H1 (cell line): ENCODE measurements around the gene ZNF133. TPM values are rescaled to one million over a fixed set of nuclear protein-coding genes. Genes with fewer than 3 reads are reported as not detected.

ENCODE experiments used
- CTCF ChIA-PET: fragments of 300-600 bp; sonication (Branson Sonifier 250); formaldehyde crosslinking; loops from one replicate; lab custom pipeline; 2021; ENCODE audit not compliant: partially characterized antibody; lab: Charles Lee
- POLR2A ChIA-PET: fragments of 300-600 bp; sonication (Branson Sonifier 250); formaldehyde crosslinking; loops from one replicate; lab custom pipeline; 2021; ENCODE audit warnings: inconsistent platforms; ENCODE audit not compliant: partially characterized antibody; lab: Charles Lee
- DNase-seq, 2 experiments: peaks; one replicate each; pipeline versions ENCODE4 v3.0.0 to v3.0.0-alpha.2; 2010 to 2022; ENCODE audit warnings: low spot score in 2 of 2, low read depth in 1 of 2, mixed read lengths in 1 of 2
- FAIRE-seq: peaks from 2 replicates; lab custom pipeline; 2011; peaks lifted over from hg19 to GRCh38; lab: Jason Lieb, UNC
- H2AFZ ChIP-seq: 2 replicates; pipeline ENCODE4 v1.8.1; 2012; ENCODE audit warnings: low read length, inconsistent platforms
- H2AK5ac ChIP-seq: 2 replicates; pipeline ENCODE4 v1.6.1; 2013; ENCODE audit warnings: low read depth, low read length
- H2BK120ac ChIP-seq: replicated peaks from 2 replicates; pipeline ENCODE3; 2013; ENCODE audit warnings: low read depth, low read length, inconsistent platforms
- H2BK12ac ChIP-seq: 2 replicates; pipeline ENCODE4 v1.6.1; 2013; ENCODE audit warnings: low read depth, low read length
- H2BK15ac ChIP-seq: 2 replicates; pipeline ENCODE4 v1.6.1; 2013; ENCODE audit warnings: low read length
- H2BK20ac ChIP-seq: 2 replicates; pipeline ENCODE4 v1.6.1; 2013; ENCODE audit warnings: low read length
- H2BK5ac ChIP-seq: 2 replicates; pipeline ENCODE4 v1.6.1; 2013; ENCODE audit warnings: low read depth, low read length
- H3K14ac ChIP-seq: 2 replicates; pipeline ENCODE4 v1.6.1; 2013; ENCODE audit warnings: inconsistent platforms; ENCODE audit not compliant: insufficient read length
- H3K18ac ChIP-seq: 2 replicates; pipeline ENCODE4 v1.6.1; 2013; ENCODE audit warnings: low read length; ENCODE audit errors: extremely low read depth
- H3K23ac ChIP-seq: 2 replicates; pipeline ENCODE4 v1.6.1; 2013; ENCODE audit warnings: inconsistent platforms; ENCODE audit not compliant: insufficient read length
- H3K23me2 ChIP-seq: 2 replicates; pipeline ENCODE4 v1.6.1; 2013; ENCODE audit warnings: low read depth, low read length
- H3K27ac ChIP-seq: 2 replicates; pipeline ENCODE4 v1.6.1; 2011; ENCODE audit warnings: low read depth, low read length, inconsistent platforms
- H3K27me3 ChIP-seq, 4 experiments: replicated peaks in 1 of 4; 1 replicate in 1 of 4; 2 replicates in 3 of 4; pipeline versions ENCODE4 v1.6.1 to v1.8.1; 2011 to 2013; ENCODE audit warnings: low read length in 3 of 4, mild to moderate bottlenecking in 3 of 4, inconsistent platforms in 2 of 4, mixed read lengths in 2 of 4, moderate library complexity in 1 of 4; ENCODE audit not compliant: control insufficient read depth in 3 of 4, insufficient read depth in 3 of 4; ENCODE audit errors: extremely low read depth in 1 of 4
- H3K36me3 ChIP-seq, 4 experiments: 2 replicates each; pipeline versions ENCODE4 v1.6.1 to v1.8.1; 2011 to 2013; ENCODE audit warnings: mild to moderate bottlenecking in 4 of 4, low read length in 3 of 4, moderate library complexity in 2 of 4, control low read depth in 1 of 4, inconsistent platforms in 1 of 4; ENCODE audit not compliant: insufficient read depth in 4 of 4, control insufficient read depth in 2 of 4
- H3K4ac ChIP-seq: replicated peaks from 2 replicates; pipeline ENCODE3; 2013; ENCODE audit warnings: low read length, low read depth, mixed read lengths, inconsistent platforms; ENCODE audit not compliant: insufficient read length
- H3K4me1 ChIP-seq, 4 experiments: replicated peaks in 1 of 4; 1 replicate in 1 of 4; 2 replicates in 3 of 4; pipeline versions ENCODE4 v1.6.1 to v1.8.1; 2011 to 2013; ENCODE audit warnings: low read length in 3 of 4, inconsistent platforms in 2 of 4, mixed read lengths in 1 of 4; ENCODE audit not compliant: insufficient read depth in 4 of 4, control insufficient read depth in 3 of 4
- H3K4me2 ChIP-seq, 2 experiments: 2 replicates each; pipeline versions ENCODE4 v1.6.1 to v1.8.1; 2011 to 2013; ENCODE audit warnings: low read depth in 2 of 2, low read length in 2 of 2, control low read depth in 1 of 2, inconsistent platforms in 1 of 2, mild to moderate bottlenecking in 1 of 2; ENCODE audit not compliant: insufficient read depth in 1 of 2
- H3K4me3 ChIP-seq, 4 experiments: fragments of 200-600, 300-600 bp in 1 of 4; sonication (generic), shearing (Covaris generic), sonication (Bioruptor Twin) in 1 of 4; 2 replicates each; pipeline versions ENCODE4 v1.5.1 to v1.8.1; 2011 to 2016; ENCODE audit warnings: low read length in 4 of 4, low read depth in 3 of 4, control low read depth in 2 of 4, inconsistent platforms in 2 of 4, mild to moderate bottlenecking in 2 of 4, mixed read lengths in 1 of 4, moderate library complexity in 1 of 4; ENCODE audit not compliant: insufficient read depth in 2 of 4; ENCODE audit errors: extremely low read depth in 1 of 4
- H3K56ac ChIP-seq: replicated peaks from 2 replicates; pipeline ENCODE3; 2013; ENCODE audit warnings: low read depth, mild to moderate bottlenecking, mixed read lengths, low read length, inconsistent platforms; ENCODE audit not compliant: insufficient read length
- H3K79me1 ChIP-seq: 2 replicates; pipeline ENCODE4 v1.6.1; 2013; ENCODE audit warnings: low read depth, low read length, control low read depth
- H3K79me2 ChIP-seq, 2 experiments: 2 replicates each; pipeline versions ENCODE4 v1.6.1 to v1.8.1; 2012 to 2013; ENCODE audit warnings: low read length in 2 of 2, mild to moderate bottlenecking in 2 of 2, inconsistent platforms in 1 of 2; ENCODE audit not compliant: insufficient read depth in 2 of 2, control insufficient read depth in 1 of 2
- H3K9ac ChIP-seq, 4 experiments: replicated peaks in 1 of 4; 1 replicate in 1 of 4; 2 replicates in 3 of 4; pipeline versions ENCODE4 v1.6.1 to v1.8.1; 2011 to 2013; ENCODE audit warnings: low read depth in 3 of 4, low read length in 3 of 4, control low read depth in 2 of 4, mild to moderate bottlenecking in 2 of 4, moderate library complexity in 2 of 4, inconsistent platforms in 1 of 4; ENCODE audit errors: extremely low read depth in 1 of 4
- H3K9me3 ChIP-seq, 2 experiments: 2 replicates each; pipeline versions ENCODE4 v1.6.1 to v1.8.1; 2012 to 2013; ENCODE audit warnings: mild to moderate bottlenecking in 2 of 2, moderate library complexity in 2 of 2, control low read depth in 1 of 2, inconsistent platforms in 1 of 2, low read depth in 1 of 2, low read length in 1 of 2, mixed read lengths in 1 of 2; ENCODE audit not compliant: insufficient read depth in 2 of 2
- H4K20me1 ChIP-seq, 2 experiments: replicated peaks in 1 of 2; 2 replicates each; pipeline versions ENCODE3 to v1.8.1; 2011 to 2013; ENCODE audit warnings: inconsistent platforms in 2 of 2, low read length in 2 of 2, mild to moderate bottlenecking in 1 of 2; ENCODE audit not compliant: insufficient read depth in 2 of 2, control insufficient read depth in 1 of 2
- H4K5ac ChIP-seq: 2 replicates; pipeline ENCODE4 v1.6.1; 2013; ENCODE audit warnings: low read length, low read depth, mixed read lengths, inconsistent platforms; ENCODE audit not compliant: insufficient read length
- H4K8ac ChIP-seq: 2 replicates; pipeline ENCODE4 v1.8.0; 2013; ENCODE audit warnings: mild to moderate bottlenecking, moderate library complexity, low read length, inconsistent platforms; ENCODE audit not compliant: insufficient read depth; ENCODE audit errors: extremely low read depth
- H4K91ac ChIP-seq: replicated peaks from 2 replicates; pipeline ENCODE3; 2013; ENCODE audit warnings: low read length, mixed read lengths, inconsistent platforms; ENCODE audit not compliant: insufficient read length
- E2F6 ChIP-seq: IDR thresholded peaks from 2 replicates; pipeline ENCODE4 v1.6.1; 2012; ENCODE audit warnings: inconsistent platforms
- HDAC2 ChIP-seq, 2 experiments: fragments of 300-600 bp in 1 of 2; sonication (generic) in 1 of 2; IDR thresholded peaks; 2 replicates each; pipeline ENCODE4 v1.6.1; 2011 to 2012; ENCODE audit warnings: low read depth in 2 of 2, low read length in 2 of 2, mild to moderate bottlenecking in 2 of 2, moderate library complexity in 2 of 2, borderline replicate concordance in 1 of 2, inconsistent platforms in 1 of 2
- SIX5 ChIP-seq: IDR thresholded peaks from 2 replicates; pipeline ENCODE4 v1.6.1; 2011; ENCODE audit warnings: mild to moderate bottlenecking, low read depth, low read length
- SP4 ChIP-seq: IDR thresholded peaks from 2 replicates; pipeline ENCODE4 v1.6.1; 2012; ENCODE audit warnings: low read length, inconsistent platforms
- ZNF274 ChIP-seq: IDR thresholded peaks from 2 replicates; pipeline ENCODE4 v1.7.0; 2012; ENCODE audit warnings: low read length, borderline replicate concordance; ENCODE audit errors: extremely low read depth
- WGBS, 2 experiments: shearing (Covaris generic) in 1 of 2; methylation state at CpG; one replicate each; pipeline versions ENCODE4 v1.1.6 to v1.1.7; 2013 to 2015; ENCODE audit warnings: low lambda C conversion rate in 2 of 2, mixed read lengths in 2 of 2, inconsistent platforms in 1 of 2, low coverage in 1 of 2, missing lambda C conversion rate in 1 of 2; ENCODE audit not compliant: insufficient replicate concordance in 2 of 2, insufficient coverage in 1 of 2, insufficient read length in 1 of 2; ENCODE audit errors: extremely low coverage in 1 of 2, missing lambda C conversion rate in 1 of 2; 5-methylcytosine and 5-hydroxymethylcytosine counted together
- polyA plus RNA-seq, 7 experiments: library from polyadenylated mRNA; depleted of rRNA in 3 of 7; stranded (reverse) in 5 of 7; unstranded in 2 of 7; fragments of >200 nt in 5 of 7; fragments of 200-250 nt in 2 of 7; gene quantifications; 1 replicate in 5 of 7; 2 replicates in 1 of 7; 4 replicates in 1 of 7; pipeline versions ENCODE4 v1.2.1 to v1.2.3, GENCODE V29; 2011 to 2013; ENCODE audit warnings: missing spikeins in 2 of 7, mixed read lengths in 2 of 7
- total RNA-seq: library from RNA; stranded (reverse); fragmentation: NEBNext Ultra II Directional; extraction: Animal tissue kit (Norgen Biotek cat#: 25700); gene quantifications from 2 replicates; pipeline ENCODE4 v1.2.1, GENCODE V29; 2021

The ZNF133 gene
- total and polyA plus RNA-seq, 2 of the 8 experiments (the other 6 are each of a cell fraction or from before 2014, with no cell fraction given): 12.1 to 15.8 TPM

- no peak overlapping the region for H3K4ac ChIP-seq
- H2BK5ac ChIP-seq: no peak overlapping the region
- WGBS, 2 experiments: 82% methylated on average over 4 of the region's 4 CpGs; no CpG with 5 or more reads in 1 of the 2 experiments
- no peak overlapping the region for H2BK12ac ChIP-seq
- FAIRE-seq (no peak), DNase-seq (no peak)
- H3K79me2 ChIP-seq: no peaks in the 10 kb centered on the region
- no peak overlapping the region for H4K5ac ChIP-seq
- ChIA-PET CTCF (interaction anchor here (1.2 to 1.7 kb wide), 3 partner anchors 16 to 34 kb away, joined by 3 to 8 read pairs (median 4); no protein-coding TSS in a partner anchor), POLR2A (no interaction called here)
- no peaks in the 10 kb centered on the region for H4K20me1 ChIP-seq
- H3K14ac ChIP-seq: no peak overlapping the region
- no peak overlapping the region; a peak in 1 of 7 replicates for H3K9ac ChIP-seq
- no peak overlapping the region for H3K4me3 ChIP-seq
- TF ChIP-seq SP4 (no peak), HDAC2 (IDR thresholded peaks at IDR 0.05; ENCODE audit: borderline replicate concordance in 1 of 2, low read depth in 2 of 2, low read length in 2 of 2) (no peak), ZNF274 (no peak), E2F6 (no peak), SIX5 (no peak)
- no peak overlapping the region for H2BK15ac ChIP-seq
- no peak overlapping the region for H3K4me2 ChIP-seq
- H3K23ac ChIP-seq: no peak overlapping the region
- H3K56ac ChIP-seq: no peak overlapping the region
- H2AFZ ChIP-seq: no peak overlapping the region; the same call in 1 of the 2 replicates
- no peak overlapping the region for H2BK20ac ChIP-seq
- no peak overlapping the region for H4K8ac ChIP-seq
- H3K4me1 ChIP-seq: no peaks in the 10 kb centered on the region
- no peak overlapping the region for H3K18ac ChIP-seq
- H3K23me2 ChIP-seq: no peaks in the 10 kb centered on the region
- no peak overlapping the region for H2BK120ac ChIP-seq
- no peak overlapping the region for H3K27ac ChIP-seq
- H4K91ac ChIP-seq: no peak overlapping the region
- H3K79me1 ChIP-seq: no peaks in the 10 kb centered on the region
- no peaks in the 10 kb centered on the region for H3K27me3 ChIP-seq
- H3K9me3 ChIP-seq: no peaks in the 10 kb centered on the region
- H2AK5ac ChIP-seq: no peak overlapping the region
- no peaks in the 10 kb centered on the region for H3K36me3 ChIP-seq
These were observed 31.8 kb upstream of the ZNF133 start for GRCh38 chr20:18256440-18257090.
